Activated T-cell treated with anti-CD3 and anti-CD28 coated beads for 24 hours (primary cell): ENCODE measurements around the gene HOXD9.

Experiments
- DNase-seq: peaks from one replicate; pipeline ENCODE4 v3.0.0-alpha.2; 2020; ENCODE audit warnings: low read depth

HOXD9 gene

DNA sequence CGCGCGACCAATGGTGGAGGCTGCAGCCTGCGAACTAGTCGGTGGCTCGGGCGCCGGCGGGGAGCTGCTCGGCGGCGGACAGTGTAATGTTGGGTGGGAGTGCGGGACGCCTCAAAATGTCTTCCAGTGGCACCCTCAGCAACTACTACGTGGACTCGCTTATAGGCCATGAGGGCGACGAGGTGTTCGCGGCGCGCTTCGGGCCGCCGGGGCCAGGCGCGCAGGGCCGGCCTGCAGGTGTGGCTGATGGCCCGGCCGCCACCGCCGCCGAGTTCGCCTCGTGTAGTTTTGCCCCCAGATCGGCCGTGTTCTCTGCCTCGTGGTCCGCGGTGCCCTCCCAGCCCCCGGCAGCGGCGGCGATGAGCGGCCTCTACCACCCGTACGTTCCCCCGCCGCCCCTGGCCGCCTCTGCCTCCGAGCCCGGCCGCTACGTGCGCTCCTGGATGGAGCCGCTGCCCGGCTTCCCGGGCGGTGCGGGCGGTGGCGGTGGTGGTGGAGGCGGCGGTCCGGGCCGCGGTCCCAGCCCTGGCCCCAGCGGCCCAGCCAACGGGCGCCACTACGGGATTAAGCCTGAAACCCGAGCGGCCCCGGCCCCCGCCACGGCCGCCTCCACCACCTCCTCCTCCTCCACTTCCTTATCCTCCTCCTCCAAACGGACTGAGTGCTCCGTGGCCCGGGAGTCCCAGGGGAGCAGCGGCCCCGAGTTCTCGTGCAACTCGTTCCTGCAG lies at the start of gene HOXD9:
Gene HOXD9, plus strand, starts transcription at position 37 of the 728 bp plus-strand sequence. Its CDS starts 50 bp downstream, at position 87.
- DNase-seq: no peak

- no peak for DNase-seq
These were observed 49.3 kb upstream of the HOXD9 start for GRCh38 chr2:176072951-176073904.

- DNase-seq: no peak
These were observed 47.5 kb upstream of the HOXD9 start for GRCh38 chr2:176074919-176075425.

DNA sequence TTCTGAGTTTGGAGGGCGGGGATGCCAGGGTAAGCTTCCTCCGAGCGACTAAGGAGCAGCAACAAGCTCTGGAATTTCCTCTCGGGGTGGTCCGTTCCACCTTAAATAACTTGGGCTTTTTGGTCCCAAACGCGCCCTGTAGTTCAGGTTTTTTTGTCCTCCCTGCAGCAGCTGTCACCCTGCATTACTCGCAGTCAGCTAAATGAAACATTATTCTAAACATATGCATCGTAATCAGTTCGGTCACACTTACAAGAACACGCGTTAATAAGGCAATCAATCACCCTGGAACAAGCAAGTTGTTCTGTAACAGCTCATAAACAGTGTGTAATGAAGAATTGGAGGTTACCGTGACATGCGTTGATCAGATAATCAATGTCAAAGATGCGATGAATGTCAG lies 47.0 kb upstream of the HOXD9 start:
- DNase-seq: no peak

DNA sequence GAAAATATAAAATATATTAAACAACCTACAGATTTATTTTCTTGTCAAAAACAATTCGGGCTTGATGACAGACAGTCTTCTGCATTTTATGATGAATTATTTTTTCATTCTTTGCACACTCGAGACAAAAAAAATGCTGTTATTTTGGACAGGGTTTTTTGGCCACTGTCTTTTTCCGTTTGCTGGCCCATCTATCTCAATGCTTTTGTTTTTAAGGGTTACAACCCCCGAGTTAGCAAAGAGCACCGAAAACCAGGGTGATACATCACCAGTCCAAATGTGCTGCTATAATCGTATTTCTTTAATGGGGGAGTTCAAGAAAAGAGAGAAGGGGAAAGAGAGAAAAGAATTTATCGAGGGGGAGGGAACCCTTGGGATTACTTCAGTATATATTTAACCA lies 46.5 kb upstream of the HOXD9 start:
- DNase-seq: no peak

DNA sequence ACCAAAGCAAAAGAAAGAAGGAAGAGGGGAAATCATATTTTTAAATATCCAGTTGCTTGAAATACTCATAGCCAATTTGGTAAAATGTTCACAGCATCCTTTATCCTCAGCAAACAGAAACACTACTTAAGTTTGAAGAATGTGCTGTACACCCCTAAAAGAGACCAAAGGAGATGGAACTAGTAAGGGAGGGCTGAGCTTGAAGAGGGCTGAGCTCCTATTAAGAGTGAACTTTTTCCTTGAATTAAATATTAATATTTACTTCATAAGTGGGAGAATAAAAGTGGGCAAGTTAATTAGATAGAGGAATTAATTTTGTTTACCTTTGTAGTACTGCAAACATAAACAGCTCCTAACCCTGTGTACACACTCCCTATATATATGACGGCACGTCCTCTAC lies 45.7 kb upstream of the HOXD9 start:
- no peak for DNase-seq

- DNase-seq: no peak
These were observed 43.8 kb upstream of the HOXD9 start for GRCh38 chr2:176078541-176079284.

GRCh38 chr2:176079285-176079830 lies 43.2 kb upstream of the HOXD9 start:
- no peak for DNase-seq

DNA sequence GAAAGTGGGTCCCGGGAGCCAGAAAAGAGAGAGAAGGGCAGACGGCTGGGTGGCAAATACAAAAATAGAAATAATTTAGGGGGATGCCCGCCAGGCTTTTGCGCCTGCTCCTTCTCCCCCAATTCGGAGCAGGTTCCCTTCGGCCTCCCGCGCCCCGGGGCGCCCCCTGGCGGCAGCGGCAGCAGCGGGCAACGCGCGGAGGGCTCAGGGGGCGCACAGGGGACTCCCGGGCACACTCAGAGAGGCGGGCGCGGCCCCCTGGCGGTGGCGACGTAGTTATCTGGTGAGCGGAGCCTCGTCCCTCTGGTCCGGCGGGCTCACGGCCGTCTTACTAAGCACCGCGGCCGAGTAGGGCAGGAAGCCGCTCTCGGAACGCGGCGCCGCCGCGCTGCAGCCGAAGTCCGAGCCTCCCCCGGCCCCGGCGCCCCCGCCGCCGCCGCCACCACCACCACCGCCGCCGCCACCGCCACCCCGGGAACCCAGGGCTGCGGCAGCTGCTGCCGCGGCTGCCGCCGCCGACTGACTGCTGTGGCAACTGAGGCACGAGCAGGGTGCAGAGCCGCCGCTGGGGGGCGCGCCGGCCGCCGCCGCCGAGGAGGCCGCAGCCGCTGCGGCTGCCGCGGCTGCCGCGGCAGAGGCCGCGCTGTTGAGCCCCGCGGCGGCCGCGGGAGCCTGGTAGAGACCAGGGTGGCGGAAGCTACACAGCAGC lies 42.5 kb upstream of the HOXD9 start:
- DNase-seq: no peak

DNA sequence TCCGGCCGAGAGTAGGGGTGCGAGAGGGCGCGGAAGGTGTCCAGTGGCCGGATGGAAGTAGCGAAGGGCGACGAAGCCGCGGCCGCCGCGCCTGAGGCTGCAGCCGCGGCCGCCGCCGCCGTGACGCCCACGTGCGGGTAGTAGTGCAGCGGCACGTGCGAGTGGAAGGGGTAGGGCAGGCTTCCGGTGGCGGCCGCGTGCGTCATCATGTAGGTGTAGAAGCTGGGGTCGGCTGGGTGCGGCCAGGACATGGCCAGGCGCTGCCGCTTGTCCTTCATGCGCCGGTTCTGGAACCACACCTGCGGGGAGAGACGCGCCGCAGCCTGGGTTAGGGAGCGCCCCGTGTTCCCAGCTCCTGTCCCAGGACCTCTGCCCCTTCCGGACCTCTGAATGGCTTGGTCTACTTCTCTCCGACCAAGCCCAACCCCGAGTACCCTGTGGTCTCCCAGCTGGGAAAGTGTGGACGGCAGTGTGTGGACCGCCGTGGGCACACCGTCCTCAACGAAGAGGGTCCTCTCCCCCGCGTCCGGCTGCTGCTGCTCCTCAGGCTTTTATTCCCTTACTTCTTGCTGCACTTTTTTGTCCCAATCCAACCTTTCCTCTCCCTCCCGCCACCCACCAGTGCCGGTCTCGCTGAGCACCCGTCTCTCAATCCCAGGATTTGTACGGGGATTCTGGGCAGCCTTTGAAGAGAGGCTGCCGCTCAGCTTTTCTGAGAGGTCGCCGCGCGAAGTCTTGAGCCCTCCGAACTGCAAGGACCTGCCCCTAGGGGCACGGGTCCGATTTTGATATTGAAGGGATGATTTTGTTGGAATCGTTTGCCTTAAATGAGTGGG lies 41.8 kb upstream of the HOXD9 start:
- no peak for DNase-seq

- no peak for DNase-seq
These were observed 41.1 kb upstream of the HOXD9 start for GRCh38 chr2:176081376-176081836.

GRCh38 chr2:176081837-176082524 lies 40.5 kb upstream of the HOXD9 start:
- DNase-seq: no peak

DNA sequence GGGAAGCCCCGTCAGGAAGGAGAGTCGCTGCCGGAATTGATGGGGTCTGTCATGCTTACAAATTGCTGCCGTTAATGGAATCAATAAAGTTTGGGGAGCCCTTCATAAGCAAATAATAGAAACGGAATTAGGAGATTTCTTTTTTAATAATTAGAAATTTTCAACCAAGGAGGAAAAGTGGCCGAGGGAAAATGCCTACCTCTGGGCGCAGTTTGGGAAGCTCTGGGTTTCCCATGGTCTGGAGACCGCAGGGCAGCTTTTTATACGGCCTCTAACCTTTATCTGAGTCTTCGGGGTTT lies 40.0 kb upstream of the HOXD9 start:
- no peak for DNase-seq

GRCh38 chr2:176082824-176083751 lies 39.4 kb upstream of the HOXD9 start:
- no peak for DNase-seq

DNA sequence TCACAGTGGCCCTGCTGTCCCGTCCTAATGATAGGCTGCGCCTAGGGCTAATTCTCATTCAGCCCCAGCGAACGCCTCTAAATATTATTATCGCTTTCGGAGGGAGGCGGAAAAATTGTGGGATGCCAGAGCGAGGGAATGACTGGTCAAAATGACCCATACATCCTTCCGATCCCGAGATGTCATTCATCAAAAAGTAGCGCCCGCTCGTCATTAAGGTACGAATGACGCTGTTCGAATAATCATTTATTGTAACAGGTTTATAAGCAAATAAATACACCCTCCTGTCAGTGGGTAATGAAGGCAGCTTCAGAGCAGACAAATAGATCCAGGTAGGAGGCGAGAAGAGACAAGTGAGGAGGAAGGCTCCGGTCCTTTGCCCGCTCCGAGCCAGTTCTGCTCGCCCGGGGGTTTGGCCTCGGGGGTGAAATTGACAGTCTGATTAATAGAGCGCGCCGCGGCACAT lies 38.7 kb upstream of the HOXD9 start, which contains the start of gene EVX2:
Gene EVX2, minus strand, starts transcription at position 167 of the 466 bp plus-strand sequence. CDS start 186 bp downstream, outside the sequence.
- no peak for DNase-seq

DNA sequence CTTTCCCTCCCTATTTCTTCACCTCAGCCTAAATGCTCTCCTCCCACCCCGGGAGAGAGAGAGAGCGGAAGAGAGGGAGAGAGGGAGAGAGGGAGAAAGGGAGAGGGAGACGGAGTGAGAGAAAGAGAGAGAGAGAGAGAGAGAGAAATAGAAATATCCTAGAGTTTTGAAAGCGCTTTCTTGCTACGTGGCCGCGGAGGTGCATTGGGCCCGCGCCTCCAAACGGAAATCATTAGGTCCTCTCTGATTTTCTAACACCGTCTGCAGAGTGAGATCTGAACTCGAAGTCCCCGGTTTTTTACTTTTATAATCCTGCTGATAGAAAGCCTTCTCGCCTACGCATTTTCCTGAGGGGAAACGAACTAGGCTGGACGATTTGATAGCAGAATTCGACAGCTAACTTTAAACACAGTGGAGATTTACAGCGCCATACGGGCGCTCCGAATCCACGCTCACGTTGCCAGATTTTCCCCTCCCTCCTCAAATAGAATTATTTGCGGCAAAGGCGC lies 37.9 kb upstream of the HOXD9 start:
- no peak for DNase-seq

- DNase-seq: no peak
These were observed 37.3 kb upstream of the HOXD9 start for GRCh38 chr2:176085120-176085788.
